IPS DF 6.9 (cell line): ENCODE data around the gene PKIB.

Source experiments
- DNase-seq: peaks from one replicate; pipeline ENCODE4 v3.0.0-alpha.2; 2013; ENCODE audit warnings: low read depth, low spot score
- H3K27ac ChIP-seq: one replicate; pipeline ENCODE4 v1.5.1; 2013; ENCODE audit warnings: low read length, control low read depth
- H3K27me3 ChIP-seq: 2 replicates; pipeline ENCODE4 v1.6.1; 2013; ENCODE audit warnings: mild to moderate bottlenecking, low read length; ENCODE audit not compliant: control insufficient read depth, insufficient read depth
- H3K36me3 ChIP-seq: 2 replicates; pipeline ENCODE4 v1.6.1; 2013; ENCODE audit warnings: low read length; ENCODE audit not compliant: control insufficient read depth, insufficient read depth
- H3K4me1 ChIP-seq: 2 replicates; pipeline ENCODE4 v1.6.1; 2013; ENCODE audit warnings: low read length; ENCODE audit not compliant: control insufficient read depth, insufficient read depth
- H3K4me3 ChIP-seq: 2 replicates; pipeline ENCODE4 v1.5.1; 2013; ENCODE audit warnings: mild to moderate bottlenecking, low read length
- H3K9me3 ChIP-seq: 2 replicates; pipeline ENCODE4 v1.6.1; 2013; ENCODE audit warnings: low read length, inconsistent platforms; ENCODE audit not compliant: control insufficient read depth, insufficient read depth
- WGBS: extraction: QIAGEN DNeasy Blood & Tissue Kit; methylation state at CpG from one replicate; pipeline ENCODE4 v1.1.7; 2013; ENCODE audit warnings: mixed read lengths, missing lambda C conversion rate; ENCODE audit not compliant: insufficient read length, insufficient coverage; 5-methylcytosine and 5-hydroxymethylcytosine counted together

PKIB gene

GRCh38 chr6:122645256-122645655 is 35.1 kb downstream of the PKIB start:
- no peaks in the 10 kb centered on the region for H3K27me3 ChIP-seq
- WGBS, result 100% methylated on average over 1 of the region's 4 CpGs
- H3K27ac ChIP-seq, result no peak overlapping the region
- no peaks in the 10 kb centered on the region for H3K9me3 ChIP-seq
- no peak for DNase-seq
- H3K4me1 ChIP-seq, result no peaks in the 10 kb centered on the region
- H3K4me3 ChIP-seq, result no peak overlapping the region
- H3K36me3 ChIP-seq, result no peaks in the 10 kb centered on the region

- Histone ChIP-seq H3K36me3 (no peaks in the 10 kb centered on the region), H3K4me1 (no peaks in the 10 kb centered on the region), H3K27ac (no peak overlapping the region), H3K4me3 (no peak overlapping the region), H3K27me3 (no peaks in the 10 kb centered on the region), H3K9me3 (no peaks in the 10 kb centered on the region)
- WGBS, result no CpG with 5 or more reads among the region's 3 CpGs
- DNase-seq, result no peak
These were observed 37.6 kb downstream of the PKIB start for GRCh38 chr6:122647765-122648164.

- WGBS, result no CpG with 5 or more reads among the region's 2 CpGs
- H3K36me3 ChIP-seq, result no peaks in the 10 kb centered on the region
- H3K4me1 ChIP-seq, result no peaks in the 10 kb centered on the region
- DNase-seq, result no peak
- no peak overlapping the region for H3K4me3 ChIP-seq
- H3K27ac ChIP-seq, result no peak overlapping the region
- no peaks in the 10 kb centered on the region for H3K9me3 ChIP-seq
- no peaks in the 10 kb centered on the region for H3K27me3 ChIP-seq
These were observed 38.5 kb downstream of the PKIB start for GRCh38 chr6:122648726-122649125.

GRCh38 chr6:122649701-122650100 is 39.5 kb downstream of the PKIB start:
- no peak overlapping the region for H3K27ac ChIP-seq
- H3K36me3 ChIP-seq, result no peaks in the 10 kb centered on the region
- no peak overlapping the region for H3K4me3 ChIP-seq
- no peaks in the 10 kb centered on the region for H3K27me3 ChIP-seq
- WGBS, result no CpG with 5 or more reads among the region's 3 CpGs
- H3K4me1 ChIP-seq, result no peaks in the 10 kb centered on the region
- no peak for DNase-seq
- H3K9me3 ChIP-seq, result no peaks in the 10 kb centered on the region

- Histone ChIP-seq H3K4me3 (no peak overlapping the region), H3K9me3 (no peaks in the 10 kb centered on the region), H3K27me3 (no peaks in the 10 kb centered on the region), H3K36me3 (no peaks in the 10 kb centered on the region), H3K27ac (no peak overlapping the region), H3K4me1 (no peaks in the 10 kb centered on the region)
- no peak for DNase-seq
These were observed 40.2 kb downstream of the PKIB start for GRCh38 chr6:122650403-122650802.

- WGBS, result no CpG with 5 or more reads among the region's 3 CpGs
- no peak overlapping the region for H3K4me3 ChIP-seq
- no peaks in the 10 kb centered on the region for H3K9me3 ChIP-seq
- DNase-seq, result no peak
- H3K4me1 ChIP-seq, result no peaks in the 10 kb centered on the region
- H3K36me3 ChIP-seq, result no peaks in the 10 kb centered on the region
- H3K27me3 ChIP-seq, result no peaks in the 10 kb centered on the region
- H3K27ac ChIP-seq, result no peak overlapping the region
These were observed 40.8 kb downstream of the PKIB start for GRCh38 chr6:122651031-122651430.

GRCh38 chr6:122651604-122652003 is 41.4 kb downstream of the PKIB start:
- no peaks in the 10 kb centered on the region for H3K36me3 ChIP-seq
- H3K4me1 ChIP-seq, result no peaks in the 10 kb centered on the region
- H3K27me3 ChIP-seq, result no peaks in the 10 kb centered on the region
- no peak overlapping the region for H3K27ac ChIP-seq
- no peak for DNase-seq
- H3K9me3 ChIP-seq, result no peaks in the 10 kb centered on the region
- no peak overlapping the region for H3K4me3 ChIP-seq

GRCh38 chr6:122652431-122652830 is 42.2 kb downstream of the PKIB start:
- no peak for DNase-seq
- H3K27me3 ChIP-seq, result no peaks in the 10 kb centered on the region
- no peak overlapping the region for H3K4me3 ChIP-seq
- H3K9me3 ChIP-seq, result no peaks in the 10 kb centered on the region
- H3K27ac ChIP-seq, result no peak overlapping the region
- WGBS, result no CpG with 5 or more reads among the region's 2 CpGs
- no peaks in the 10 kb centered on the region for H3K36me3 ChIP-seq
- no peaks in the 10 kb centered on the region for H3K4me1 ChIP-seq

- Histone ChIP-seq H3K27ac (no peak overlapping the region), H3K27me3 (no peaks in the 10 kb centered on the region), H3K4me3 (no peak overlapping the region), H3K4me1 (no peaks in the 10 kb centered on the region), H3K36me3 (no peaks in the 10 kb centered on the region), H3K9me3 (no peaks in the 10 kb centered on the region)
- no CpG with 5 or more reads among the region's 2 CpGs for WGBS
- DNase-seq, result no peak
These were observed 42.9 kb downstream of the PKIB start for GRCh38 chr6:122653094-122653493.

- H3K4me3 ChIP-seq, result no peak overlapping the region
- H3K27me3 ChIP-seq, result no peaks in the 10 kb centered on the region
- no peak overlapping the region for H3K27ac ChIP-seq
- no peak for DNase-seq
- H3K36me3 ChIP-seq, result no peaks in the 10 kb centered on the region
- H3K4me1 ChIP-seq, result no peaks in the 10 kb centered on the region
- H3K9me3 ChIP-seq, result no peaks in the 10 kb centered on the region
- WGBS, result no CpG with 5 or more reads among the region's 2 CpGs
These were observed 43.8 kb downstream of the PKIB start for GRCh38 chr6:122654012-122654411.

GRCh38 chr6:122657601-122658000 is 47.4 kb downstream of the PKIB start:
- H3K36me3 ChIP-seq, result no peaks in the 10 kb centered on the region
- no peaks in the 10 kb centered on the region for H3K4me1 ChIP-seq
- no peaks in the 10 kb centered on the region for H3K27me3 ChIP-seq
- no peak overlapping the region for H3K4me3 ChIP-seq
- WGBS, result no CpG with 5 or more reads among the region's 1 CpG
- no peak for DNase-seq
- H3K27ac ChIP-seq, result no peak overlapping the region
- no peaks in the 10 kb centered on the region for H3K9me3 ChIP-seq
